ENCODE results near the gene TOGARAM2.
"Not testable (repeated sequence)": the region's sequence is repeated elsewhere in the genome, so short reads cannot be mapped to it uniquely, and the experiment has no call there.

TOGARAM2 gene

DNA sequence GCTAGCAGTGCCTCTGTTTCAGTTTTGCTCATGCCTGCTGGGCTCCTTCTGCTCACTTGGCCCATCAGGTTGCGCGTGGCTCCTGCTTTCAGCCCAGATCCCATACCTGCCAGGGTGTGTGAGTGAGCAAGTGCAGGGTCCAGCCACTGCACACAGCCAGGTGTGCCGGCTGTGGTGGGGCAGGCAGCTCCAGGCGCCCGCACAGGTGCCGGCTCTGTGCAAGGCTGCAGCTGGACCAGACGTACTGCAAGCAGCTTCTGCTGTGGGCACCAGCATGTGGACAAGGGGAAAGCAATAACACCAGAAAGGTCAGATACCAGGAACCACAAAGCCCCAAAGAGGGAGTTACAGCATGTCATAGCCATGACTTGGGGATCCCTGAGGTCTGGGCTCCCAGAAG is 98.8 kb downstream of the TOGARAM2 start:
- no peak for DNase-seq

- DNase-seq: no peak
Observed at GRCh38 chr2:29080886-29081743, 100.0 kb downstream of the TOGARAM2 start.

- DNase-seq: no peak
Observed at GRCh38 chr2:29082804-29083495, 101.9 kb downstream of the TOGARAM2 start.

DNA sequence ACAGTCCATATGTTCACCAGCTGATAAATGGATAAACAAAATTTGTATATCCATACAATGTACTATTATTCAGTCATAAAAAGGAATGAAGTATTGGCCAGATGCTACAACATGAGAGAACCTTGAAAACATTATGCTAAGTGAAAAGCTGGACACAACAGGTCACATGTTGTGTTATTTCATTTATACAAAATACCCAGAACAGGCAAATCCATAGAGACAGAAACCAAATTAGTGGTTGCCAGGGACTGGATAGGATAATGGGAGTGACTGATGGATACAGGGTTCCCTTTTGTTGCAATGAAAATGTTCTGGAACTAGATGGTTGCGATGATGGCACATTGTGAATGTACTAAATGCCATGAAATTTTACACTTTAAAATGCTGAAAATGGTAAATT is 103.5 kb downstream of the TOGARAM2 start:
- no peak for DNase-seq

- not testable (repeated sequence) for DNase-seq
Observed at GRCh38 chr2:29090311-29090710, 109.2 kb downstream of the TOGARAM2 start.

DNA sequence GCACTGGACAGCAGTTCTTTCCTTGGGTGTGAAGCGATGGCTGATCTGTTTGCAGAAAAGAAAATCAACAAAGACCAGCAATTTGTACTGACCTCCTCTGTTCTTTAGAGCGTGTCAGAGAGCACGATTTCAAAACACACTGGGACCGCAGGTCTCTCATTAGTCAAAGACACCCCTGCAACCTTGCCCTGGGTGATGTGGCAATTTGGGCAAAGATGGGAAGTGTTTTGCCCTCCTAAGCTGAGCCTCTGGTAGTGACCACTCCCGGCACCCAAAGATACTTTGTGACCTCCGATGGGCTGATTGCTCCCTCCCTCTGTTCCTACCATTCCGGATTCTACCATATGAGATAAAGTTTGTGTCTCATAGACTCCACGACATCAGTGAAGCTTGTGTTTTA is 115.9 kb downstream of the TOGARAM2 start:
- DNase-seq: no peak

DNA sequence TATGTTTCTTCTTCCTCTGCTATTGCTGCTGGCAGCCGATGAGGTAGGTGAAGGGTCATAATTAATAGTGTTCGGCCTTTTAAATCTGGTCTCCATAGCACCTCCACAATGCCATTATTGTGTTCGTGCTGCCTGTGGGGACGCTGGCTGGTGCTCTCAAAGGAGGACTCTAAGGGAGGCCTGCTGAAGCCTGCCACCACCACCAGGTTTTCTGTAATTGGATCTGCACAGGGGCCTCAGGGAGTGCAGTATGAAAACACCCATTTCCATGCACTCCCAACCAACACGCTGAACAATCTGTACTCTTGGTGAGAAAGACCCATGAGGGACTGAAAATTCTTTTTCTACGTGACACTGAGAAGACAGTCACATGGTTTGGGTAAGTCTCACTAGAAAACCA is 116.5 kb downstream of the TOGARAM2 start:
- peak; percentile 41 for DNase-seq

- DNase-seq: no peak
Observed at GRCh38 chr2:29100564-29100963, 119.5 kb downstream of the TOGARAM2 start.
